SK-N-SH (cell line): ENCODE data around the gene MYO7A.

Source experiments
- CTCF ChIP-seq: fragments of 200-600 bp; sonication (generic); IDR thresholded peaks from 2 replicates; pipeline ENCODE4 v1.6.1; 2017; ENCODE audit warnings: antibody characterized with exemption, mild to moderate bottlenecking, moderate library complexity
- FOXJ3 ChIP-seq: sonication (generic); formaldehyde crosslinking; IDR thresholded peaks from 2 replicates; pipeline ENCODE4 v1.5.1; 2020; ENCODE audit warnings: mild to moderate bottlenecking, missing genetic modification reagents
- MAX ChIP-seq: IDR thresholded peaks from 2 replicates; pipeline ENCODE4 v1.4.0; 2012; ENCODE audit warnings: low read depth
- RAD21 ChIP-seq: IDR thresholded peaks from 2 replicates; pipeline ENCODE4 v1.6.1; 2012; ENCODE audit warnings: mild to moderate bottlenecking, low read length
- REST ChIP-seq: IDR thresholded peaks from 2 replicates; pipeline ENCODE4 v1.6.1; 2012; ENCODE audit warnings: mild to moderate bottlenecking, low read depth, low read length, moderate library complexity
- RFX5 ChIP-seq: IDR thresholded peaks from 2 replicates; pipeline ENCODE4 v1.6.1; 2012; ENCODE audit warnings: mild to moderate bottlenecking, improper control_type of control experiment, low read length
- RXRA ChIP-seq: IDR thresholded peaks from 2 replicates; pipeline ENCODE4 v1.4.0; 2012; ENCODE audit warnings: low read depth, mild to moderate bottlenecking, borderline replicate concordance
- SIN3A ChIP-seq: IDR thresholded peaks from 2 replicates; pipeline ENCODE4 v1.6.1; 2012; ENCODE audit warnings: low read depth, mild to moderate bottlenecking, low read length, moderate library complexity, borderline replicate concordance
- TEAD4 ChIP-seq: IDR thresholded peaks from 2 replicates; pipeline ENCODE4 v1.4.0; 2012; ENCODE audit warnings: mild to moderate bottlenecking, borderline replicate concordance; ENCODE audit not compliant: insufficient read depth

GRCh38 chr11:77089004-77089545 is 39.0 kb upstream of the MYO7A start:
- TF ChIP-seq CTCF (no peak), RAD21 (no peak), TEAD4 (no peak), RXRA (no peak), RFX5 (no peak), MAX (no peak), REST (no peak), SIN3A (no peak), FOXJ3 (CRISPR knock-in tag) (no peak)
